Putamen (tissue), 1 donor: Measurements from ENCODE around the gene FAM171A2.
"Not testable (repeated sequence)": the region's sequence is repeated elsewhere in the genome, so short reads cannot be mapped to it uniquely, and the experiment has no call there.

ENCODE experiments used
- DNase-seq: peaks from one replicate; pipeline ENCODE4 v3.0.0-alpha.2; 2016; ENCODE audit warnings: low spot score

Gene FAM171A2

GRCh38 chr17:44363613-44364159 lies at the start of gene FAM171A2:
FAM171A2 (minus strand) TSS chr17:44363853; CDS start chr17:44363714, 139 bp downstream.
- peak; percentile 42 for DNase-seq

GRCh38 chr17:44409309-44410028 lies 45.8 kb upstream of the FAM171A2 start:
- DNase-seq, result no peak

- DNase-seq, result no peak
These were observed 45.1 kb upstream of the FAM171A2 start for GRCh38 chr17:44408786-44409185.

- DNase-seq, result no peak
These were observed 39.0 kb upstream of the FAM171A2 start for GRCh38 chr17:44402564-44403172.

GRCh38 chr17:44400226-44400847 lies 36.7 kb upstream of the FAM171A2 start:
- DNase-seq, result no peak

GRCh38 chr17:44398692-44399691 lies 35.3 kb upstream of the FAM171A2 start:
- DNase-seq, result peak; percentile 68

DNA sequence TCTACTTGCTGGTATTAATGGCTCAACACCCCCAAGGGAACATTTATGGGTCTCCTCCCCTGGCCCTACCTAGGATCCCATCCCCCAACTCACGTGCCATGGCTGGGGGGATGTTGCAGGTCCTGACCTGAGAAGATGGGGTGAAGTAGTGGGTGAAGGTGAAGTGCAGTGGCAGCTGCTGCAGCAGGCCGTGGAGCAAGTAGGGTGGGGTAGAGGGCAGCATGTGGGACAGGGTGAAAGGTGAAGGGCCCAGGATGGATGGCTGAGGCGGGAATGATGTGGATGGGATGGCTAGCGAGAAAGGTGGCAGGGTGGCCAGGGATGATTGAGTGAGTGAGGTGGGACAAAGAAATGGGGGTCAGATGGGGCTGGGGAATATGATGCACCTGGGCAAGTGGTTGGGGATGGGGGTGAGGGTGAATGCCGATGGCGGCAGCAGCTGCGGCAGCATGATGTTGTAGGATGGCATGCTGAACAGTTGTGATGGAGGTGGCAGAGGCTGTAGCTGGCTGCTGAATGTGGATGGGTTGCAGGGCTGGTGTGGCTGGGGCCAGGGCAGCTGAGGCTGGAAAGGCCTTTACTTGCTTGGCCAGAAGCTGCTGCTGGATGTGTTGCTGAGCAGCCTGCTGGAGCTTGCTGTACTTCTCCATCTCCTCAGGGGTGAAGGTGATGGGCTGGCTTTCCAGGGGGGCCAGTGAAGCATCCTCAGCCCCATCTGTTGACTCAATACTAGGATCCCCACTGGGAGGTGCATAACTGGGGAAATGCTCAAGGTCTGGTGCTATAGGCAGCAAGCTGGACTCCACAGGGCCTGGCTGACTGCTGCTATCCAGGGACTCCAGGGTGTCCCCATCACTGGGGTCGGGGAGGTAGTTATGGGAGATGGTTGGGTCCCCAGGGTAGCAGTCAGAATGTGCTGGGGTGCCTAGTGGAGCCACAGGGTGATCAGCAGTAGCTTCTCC lies 34.1 kb upstream of the FAM171A2 start:
- no peak for DNase-seq

DNA sequence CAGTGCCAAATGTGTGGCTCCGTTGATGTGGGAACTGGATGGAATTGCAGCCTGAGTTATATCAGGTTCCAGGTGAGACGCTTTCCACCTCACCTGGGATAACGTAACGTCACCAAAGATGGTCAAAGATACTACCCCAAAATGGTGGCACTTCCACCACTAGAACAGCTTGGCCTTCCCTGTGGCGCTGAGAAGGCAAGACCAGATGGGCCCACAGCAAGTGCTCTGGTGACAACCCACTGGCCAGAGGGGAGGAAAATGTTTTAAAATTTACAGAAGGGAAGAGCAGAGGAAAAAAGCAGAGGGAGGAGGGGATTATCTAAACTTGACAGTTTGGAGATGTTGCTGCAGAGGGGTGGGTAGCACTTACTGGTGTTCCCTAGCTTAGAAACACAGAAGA lies 33.3 kb upstream of the FAM171A2 start:
- DNase-seq, result no peak

DNA sequence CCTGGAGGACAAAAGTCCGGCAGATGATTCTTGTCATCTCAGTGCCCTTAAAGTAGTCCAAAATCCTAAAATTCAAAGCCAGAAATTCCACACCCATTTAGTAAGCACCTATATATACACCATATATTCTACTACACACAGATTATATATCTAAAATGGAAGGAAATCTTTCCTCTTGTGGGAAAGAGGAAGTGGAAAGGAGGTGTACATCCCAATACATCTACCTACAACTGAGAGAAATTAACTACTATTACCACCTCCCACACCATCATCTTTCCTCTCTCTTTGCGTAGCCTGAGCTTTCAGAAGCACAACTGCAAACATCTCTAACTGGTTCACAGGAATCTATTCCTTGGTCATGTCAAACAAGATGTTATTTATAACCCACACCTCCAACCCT lies 31.2 kb upstream of the FAM171A2 start:
- DNase-seq, result no peak

- not testable (repeated sequence) for DNase-seq
These were observed 30.5 kb upstream of the FAM171A2 start for GRCh38 chr17:44394112-44394511.

- no peak for DNase-seq
These were observed 26.7 kb upstream of the FAM171A2 start for GRCh38 chr17:44390250-44390870.

DNA sequence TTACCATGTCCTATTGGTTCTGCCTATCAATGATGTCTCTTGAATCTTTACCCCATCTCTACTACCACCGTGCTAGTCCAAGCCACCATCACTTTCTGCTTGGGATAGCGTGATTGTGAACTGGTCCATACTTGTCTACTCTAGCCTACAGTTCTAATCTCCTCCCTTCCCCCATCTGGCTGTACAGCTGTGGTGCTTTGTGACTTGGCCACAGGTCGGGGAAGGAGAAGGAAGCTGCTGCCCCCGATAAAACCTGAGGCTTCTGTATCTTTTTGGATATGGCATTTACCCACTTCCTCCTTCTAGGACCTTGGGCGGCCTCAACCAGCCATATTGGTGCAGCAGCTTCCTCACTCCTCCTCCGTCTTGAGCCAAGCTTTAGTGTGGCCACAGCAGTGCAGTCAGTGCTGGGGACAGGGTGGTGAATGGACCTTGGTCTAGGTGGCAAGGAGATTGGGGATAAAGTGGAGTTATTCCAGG lies 26.1 kb upstream of the FAM171A2 start:
- no peak for DNase-seq

GRCh38 chr17:44389281-44389680 lies 25.6 kb upstream of the FAM171A2 start, which contains the start of gene ITGA2B:
ITGA2B (minus strand) TSS chr17:44389649; CDS start chr17:44389473, 176 bp downstream.
- no peak for DNase-seq

DNA sequence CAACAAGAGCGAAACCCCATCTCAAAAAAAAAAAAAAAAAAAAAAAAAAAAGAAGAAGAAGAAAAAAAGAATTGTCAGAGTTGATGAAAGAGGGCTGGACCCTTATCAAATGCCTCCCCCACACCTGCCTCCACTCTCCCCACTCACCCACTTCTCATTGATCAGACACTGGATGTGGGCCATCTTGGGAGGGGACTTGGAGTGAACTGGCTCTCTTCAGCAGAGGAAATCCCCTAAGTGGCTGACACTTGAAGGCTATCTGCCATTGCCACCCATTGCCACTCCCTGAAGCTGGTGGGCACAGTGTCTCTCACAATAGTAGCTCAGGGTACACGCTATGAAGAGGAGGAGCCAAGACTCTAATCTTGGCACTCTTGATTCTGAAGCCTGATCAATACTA lies 24.2 kb upstream of the FAM171A2 start:
- DNase-seq, result no peak

DNA sequence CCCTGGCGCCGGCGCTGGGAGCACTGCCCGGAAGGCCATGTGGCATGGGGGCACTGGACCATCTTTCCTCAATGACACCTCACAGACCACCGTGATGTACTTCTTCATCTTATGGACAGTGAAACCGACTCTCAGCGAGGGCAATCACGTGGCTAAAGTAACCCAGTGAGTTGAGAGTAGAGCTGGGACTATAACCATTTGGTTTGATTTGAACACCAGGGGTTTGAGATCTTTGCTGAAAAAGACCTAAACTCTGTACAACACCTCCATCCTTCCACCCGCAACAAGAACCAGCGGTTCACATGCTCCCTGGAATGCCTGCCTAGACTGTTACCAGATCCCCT lies 22.5 kb upstream of the FAM171A2 start:
- DNase-seq, result no peak

DNA sequence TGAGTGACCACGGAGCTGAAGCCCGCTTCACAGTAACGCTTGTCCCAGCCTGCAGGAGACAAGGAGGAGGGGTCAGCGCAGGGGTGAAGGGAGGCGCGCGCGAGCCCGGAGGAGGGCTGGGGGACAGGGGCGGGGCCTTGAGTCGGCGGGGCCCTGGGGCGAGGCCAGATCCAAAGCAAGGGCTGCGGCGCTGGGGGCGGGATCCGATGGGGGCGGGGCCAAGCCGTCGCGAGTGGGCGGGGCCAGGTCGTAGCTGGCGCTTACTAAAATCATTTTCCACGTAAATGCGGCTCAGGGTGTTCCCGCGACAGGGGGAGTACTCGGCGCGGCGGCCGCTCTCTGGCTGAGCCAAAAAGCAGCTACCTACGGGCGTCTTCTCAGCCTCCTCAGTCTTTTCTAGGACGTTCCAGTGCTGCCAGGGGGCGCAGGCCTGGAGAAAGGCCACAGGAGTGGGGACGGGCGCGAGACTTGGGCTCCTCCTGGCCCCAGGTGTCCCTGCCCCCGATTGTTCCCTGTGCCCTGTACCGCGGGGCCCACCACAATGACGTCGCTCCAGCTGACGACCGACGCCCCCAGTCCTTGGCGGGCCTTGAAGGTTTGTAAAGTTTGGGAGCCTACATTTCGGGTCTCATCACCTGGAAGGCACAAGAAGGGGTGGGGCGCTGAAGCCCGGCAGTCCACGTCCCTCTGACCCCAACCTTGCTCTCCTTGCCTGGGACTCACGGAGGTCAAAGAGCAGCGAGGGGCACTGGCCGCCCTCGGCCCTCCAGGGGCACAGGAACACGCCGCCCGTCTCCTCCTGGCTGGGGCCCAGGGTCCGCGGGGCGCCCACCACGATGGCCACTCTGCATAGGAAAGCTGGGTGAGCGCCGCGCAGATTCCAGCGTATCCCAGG lies 21.9 kb upstream of the FAM171A2 start:
- no peak for DNase-seq

DNA sequence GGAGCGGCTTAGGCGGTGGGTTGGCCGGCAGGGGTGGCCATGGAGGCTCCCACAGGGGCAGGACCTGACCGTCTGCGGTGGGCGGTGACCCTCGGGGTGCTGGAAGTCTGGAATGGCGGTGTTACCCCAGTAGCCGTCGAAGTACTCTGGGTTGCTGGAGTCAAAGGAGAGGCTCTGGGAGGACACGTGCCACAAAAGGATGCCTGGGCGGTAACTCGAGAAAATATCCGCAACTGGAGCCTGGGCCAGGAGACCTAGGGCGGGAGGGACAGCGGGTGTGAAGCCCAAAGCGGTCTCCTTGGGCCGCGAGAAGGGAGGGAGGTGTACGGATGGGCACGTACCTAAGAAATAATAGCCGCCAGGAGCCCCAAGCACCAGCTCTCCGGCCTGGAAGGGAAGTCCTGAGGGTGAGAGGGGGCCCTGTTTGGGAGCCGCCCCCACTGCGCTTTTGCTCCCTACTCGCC lies 21.2 kb upstream of the FAM171A2 start:
- DNase-seq, result no peak

DNA sequence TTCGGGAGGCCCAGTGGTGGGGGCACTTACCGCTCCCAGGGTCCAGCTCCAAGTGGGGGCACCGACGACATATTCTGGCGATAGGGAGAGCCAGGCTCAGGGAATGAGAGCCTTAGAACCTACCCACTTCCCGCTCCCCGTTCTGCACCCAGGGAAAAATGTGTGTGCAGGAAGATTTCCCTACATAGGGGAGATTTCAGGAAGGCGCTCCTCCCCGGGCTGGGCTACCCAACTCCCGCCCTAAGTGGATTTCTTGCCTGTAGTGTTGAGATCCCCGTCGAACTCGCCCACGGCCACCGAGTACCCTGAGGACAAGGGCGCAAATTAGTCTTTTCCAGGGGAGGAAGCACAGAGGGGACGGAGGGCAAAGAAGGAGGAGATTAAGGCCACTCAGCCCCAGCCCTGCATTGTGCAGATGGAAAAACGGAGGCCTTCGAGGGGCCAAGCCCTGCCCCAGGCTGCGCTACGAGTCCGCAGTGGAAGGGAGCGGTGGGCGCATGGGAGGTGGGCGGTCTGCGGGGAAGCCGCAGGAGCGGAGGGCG lies 20.7 kb upstream of the FAM171A2 start:
- no peak for DNase-seq
